Thoracic aorta (tissue), 2 donors: Measurements from ENCODE around the gene HOXB2. TPM values are rescaled to one million over a fixed set of nuclear protein-coding genes. Genes with fewer than 3 reads are reported as not detected.
"Not testable (repeated sequence)": the region's sequence is repeated elsewhere in the genome, so short reads cannot be mapped to it uniquely, and the experiment has no call there.

Experiments used
- ATAC-seq: fragments of 150-250 bp; one replicate; pipeline ENCODE4 v1.8.0; 2017; ENCODE audit warnings: low read depth; ENCODE audit not compliant: insufficient number of reproducible peaks, low FRiP score
- DNase-seq: peaks from one replicate; pipeline ENCODE4 v3.0.0-alpha.2; 2020; ENCODE audit warnings: low spot score
- H3K27ac ChIP-seq, 2 donors: fragments of 200-600 bp; sonication (generic); 1 replicate in 1 of 2; 2 replicates in 1 of 2; pipeline ENCODE4 v1.5.1; 2016; ENCODE audit warnings: mild to moderate bottlenecking in 2 of 2, moderate library complexity in 2 of 2
- H3K27me3 ChIP-seq: fragments of 200-600 bp; sonication (generic); replicated peaks from 2 replicates; pipeline ENCODE4 v1.6.0; 2016; ENCODE audit warnings: mild to moderate bottlenecking; ENCODE audit not compliant: insufficient read depth
- H3K36me3 ChIP-seq: fragments of 200-600 bp; sonication (generic); one replicate; pipeline ENCODE4 v1.5.1; 2016
- H3K4me1 ChIP-seq, 2 donors: fragments of 200-600 bp; sonication (generic); 1 replicate in 1 of 2; 2 replicates in 1 of 2; pipeline versions ENCODE4 v1.5.1 to v1.6.0; 2016; ENCODE audit warnings: low read depth in 2 of 2, mild to moderate bottlenecking in 1 of 2; ENCODE audit not compliant: control insufficient read depth in 1 of 2
- H3K4me3 ChIP-seq: fragments of 200-600 bp; sonication (generic); 2 replicates; pipeline ENCODE4 v1.5.1; 2016; ENCODE audit warnings: mild to moderate bottlenecking
- H3K9me3 ChIP-seq: fragments of 200-600 bp; sonication (generic); 2 replicates; pipeline ENCODE4 v1.5.1; 2016
- total RNA-seq, 2 donors: library from RNA; depleted of rRNA; stranded (reverse); fragments of >200 nt; gene quantifications; one replicate each; pipeline versions ENCODE4 v1.1.0 to v1.2.3, GENCODE V29; 2016
- TF ChIP-seq, protein P1 (sequence below): fragments of 200-600 bp; sonication (generic); IDR thresholded peaks from one replicate; pipeline ENCODE4 v1.5.1; 2019; ENCODE audit warnings: antibody characterized with exemption

HOXB2 gene
- total RNA-seq, 2 donors from 2014 or later: 53.3 to 73.0 TPM

DNA sequence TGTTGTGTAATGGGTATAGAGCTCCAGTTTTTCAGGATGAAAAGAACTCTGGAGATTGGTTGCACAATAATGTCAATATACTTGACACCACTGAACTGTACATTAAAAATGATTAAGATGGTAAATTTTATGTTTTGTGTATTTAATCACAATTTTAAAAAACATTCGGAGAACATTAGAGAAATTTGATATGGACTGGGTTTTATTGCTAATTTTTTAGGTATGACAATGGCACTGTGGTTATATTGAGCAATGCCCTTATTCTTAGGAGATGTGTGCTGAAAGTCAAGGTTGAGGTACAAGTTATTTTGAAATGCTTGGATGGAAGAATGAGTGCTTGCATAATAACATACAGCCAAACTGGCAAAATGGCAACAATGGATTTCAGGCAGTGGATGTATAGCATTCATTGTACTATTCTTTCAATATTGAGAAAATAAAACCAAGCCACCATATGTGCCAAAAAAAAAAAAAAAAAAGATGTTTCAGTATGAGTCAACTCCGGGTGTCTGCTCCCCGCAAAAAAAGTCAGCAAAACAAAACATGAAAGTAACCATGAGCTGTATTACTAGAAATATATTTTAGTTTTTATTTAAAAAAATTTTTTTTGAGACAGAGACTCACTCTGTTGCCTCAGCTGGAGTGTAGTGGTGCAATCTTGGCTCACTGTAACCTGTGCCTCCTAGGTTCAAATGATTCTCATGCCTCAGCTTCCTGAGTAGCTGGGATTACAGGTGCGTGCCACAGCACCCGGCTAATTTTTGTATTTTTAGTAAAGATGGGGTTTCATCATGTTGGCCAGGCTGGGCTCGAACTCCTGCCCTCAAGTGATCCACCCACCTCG, 33.9 kb downstream of the HOXB2 start:
- Histone ChIP-seq H3K27me3 (no peaks in the 10 kb centered on the region), H3K27ac (no peak overlapping the region), H3K4me1 (no peaks in the 10 kb centered on the region), H3K9me3 (no peaks in the 10 kb centered on the region), H3K4me3 (no peak overlapping the region), H3K36me3 (no peaks in the 10 kb centered on the region)
- DNase-seq: no peak
- TF ChIP-seq, protein P1, sequence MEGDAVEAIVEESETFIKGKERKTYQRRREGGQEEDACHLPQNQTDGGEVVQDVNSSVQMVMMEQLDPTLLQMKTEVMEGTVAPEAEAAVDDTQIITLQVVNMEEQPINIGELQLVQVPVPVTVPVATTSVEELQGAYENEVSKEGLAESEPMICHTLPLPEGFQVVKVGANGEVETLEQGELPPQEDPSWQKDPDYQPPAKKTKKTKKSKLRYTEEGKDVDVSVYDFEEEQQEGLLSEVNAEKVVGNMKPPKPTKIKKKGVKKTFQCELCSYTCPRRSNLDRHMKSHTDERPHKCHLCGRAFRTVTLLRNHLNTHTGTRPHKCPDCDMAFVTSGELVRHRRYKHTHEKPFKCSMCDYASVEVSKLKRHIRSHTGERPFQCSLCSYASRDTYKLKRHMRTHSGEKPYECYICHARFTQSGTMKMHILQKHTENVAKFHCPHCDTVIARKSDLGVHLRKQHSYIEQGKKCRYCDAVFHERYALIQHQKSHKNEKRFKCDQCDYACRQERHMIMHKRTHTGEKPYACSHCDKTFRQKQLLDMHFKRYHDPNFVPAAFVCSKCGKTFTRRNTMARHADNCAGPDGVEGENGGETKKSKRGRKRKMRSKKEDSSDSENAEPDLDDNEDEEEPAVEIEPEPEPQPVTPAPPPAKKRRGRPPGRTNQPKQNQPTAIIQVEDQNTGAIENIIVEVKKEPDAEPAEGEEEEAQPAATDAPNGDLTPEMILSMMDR: no peak
- ATAC-seq: no peak

DNA sequence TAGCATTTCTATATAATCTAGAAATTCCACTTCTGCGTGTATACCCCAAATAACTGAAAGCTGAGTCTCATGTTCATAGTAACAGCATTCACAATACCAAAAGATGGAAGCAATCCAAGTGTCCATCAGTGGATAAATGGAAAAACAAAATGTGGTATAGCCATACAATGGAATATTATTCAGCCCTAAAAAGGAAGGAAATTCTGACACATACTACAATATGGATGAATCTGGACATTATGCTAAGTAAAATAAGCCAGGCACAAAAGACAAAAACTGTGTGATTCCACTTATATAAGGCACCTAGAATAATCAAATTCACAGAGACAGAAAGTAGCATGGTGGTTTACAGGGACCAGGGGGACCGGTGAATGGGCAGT, 34.5 kb downstream of the HOXB2 start:
- TF ChIP-seq, protein P1: no peak
- ATAC-seq (no peak), DNase-seq (no peak)
- no peaks in the 10 kb centered on the region for H3K4me1 ChIP-seq
- no peaks in the 10 kb centered on the region for H3K36me3 ChIP-seq
- no peak overlapping the region for H3K4me3 ChIP-seq
- H3K9me3 ChIP-seq: no peaks in the 10 kb centered on the region
- no peak overlapping the region for H3K27ac ChIP-seq
- H3K27me3 ChIP-seq: no peaks in the 10 kb centered on the region

DNA sequence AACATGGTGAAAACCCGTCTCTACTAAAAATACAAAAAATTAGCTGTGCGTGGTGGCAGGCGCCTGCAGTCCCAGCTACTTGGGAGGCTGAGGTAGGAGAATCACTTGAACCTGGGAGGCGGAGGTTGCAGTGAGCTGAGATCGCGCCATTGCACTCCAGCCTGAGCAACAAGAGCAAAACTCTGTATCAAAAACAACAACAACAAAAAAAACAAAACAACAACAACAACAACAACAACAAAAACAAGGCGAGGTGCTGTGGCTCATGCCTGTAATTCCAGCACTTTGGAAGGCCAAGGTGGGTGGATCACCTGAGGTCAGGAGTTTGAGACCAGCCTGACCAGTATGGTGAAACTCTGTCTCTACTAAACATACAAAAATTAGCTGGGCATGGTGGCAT, 35.2 kb downstream of the HOXB2 start:
- DNase-seq, H3K9me3 ChIP-seq, H3K4me1 ChIP-seq, H3K27me3 ChIP-seq, H3K4me3 ChIP-seq, H3K36me3 ChIP-seq, ATAC-seq, H3K27ac ChIP-seq: not testable (repeated sequence)

DNA sequence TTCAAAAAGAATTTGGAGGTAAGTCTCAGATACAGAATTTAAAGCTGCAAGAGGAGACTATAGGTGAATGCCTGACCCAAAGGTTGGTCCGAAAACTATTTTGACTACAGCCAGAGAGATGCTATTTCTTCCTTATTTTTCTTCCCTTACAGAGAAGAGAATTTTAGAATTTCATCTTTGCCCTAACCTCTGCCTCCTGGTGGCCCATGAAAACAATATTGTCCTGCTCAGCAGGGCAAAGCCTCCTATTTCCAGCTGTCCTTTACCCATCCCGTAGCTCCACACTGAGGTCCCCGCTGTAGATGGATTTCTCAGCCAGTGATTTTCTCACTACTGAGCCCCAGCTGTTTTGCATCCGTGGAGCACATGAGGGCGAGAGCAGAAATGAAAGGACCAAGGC, 38.7 kb downstream of the HOXB2 start:
- H3K4me1 ChIP-seq: no peaks in the 10 kb centered on the region
- TF ChIP-seq, protein P1: no peak
- H3K9me3 ChIP-seq: no peaks in the 10 kb centered on the region
- H3K27ac ChIP-seq: no peak overlapping the region
- no peaks in the 10 kb centered on the region for H3K27me3 ChIP-seq
- no peak overlapping the region for H3K4me3 ChIP-seq
- ATAC-seq (no peak), DNase-seq (no peak)
- no peaks in the 10 kb centered on the region for H3K36me3 ChIP-seq

DNA sequence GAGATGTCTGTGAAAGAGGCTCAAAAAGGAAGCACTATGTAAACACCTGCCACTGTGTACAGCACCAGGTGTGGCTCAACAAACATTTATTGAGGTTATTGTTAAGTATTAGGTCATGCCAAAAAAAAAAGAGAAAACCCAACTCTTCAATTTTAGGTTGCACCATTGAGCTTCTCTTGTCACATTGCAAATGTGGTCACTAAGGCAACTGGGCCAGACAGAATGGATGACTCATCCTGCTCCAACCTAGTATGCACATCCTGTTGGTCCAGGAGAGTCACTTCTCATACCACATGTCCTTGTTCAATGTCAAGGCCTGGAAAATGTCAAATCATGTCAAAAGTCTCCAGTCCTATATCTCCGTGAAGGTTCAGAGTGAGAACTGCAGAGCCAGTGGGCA, 39.1 kb downstream of the HOXB2 start:
- H3K36me3 ChIP-seq: no peaks in the 10 kb centered on the region
- ATAC-seq: peak; percentile 73

More for the DNA sequence above, 39.1 kb downstream of the HOXB2 start:
- no peaks in the 10 kb centered on the region for H3K27me3 ChIP-seq
- H3K9me3 ChIP-seq: no peaks in the 10 kb centered on the region
- TF ChIP-seq, protein P1: no peak
- H3K4me1 ChIP-seq: no peaks in the 10 kb centered on the region
- DNase-seq: no peak
- no peak overlapping the region for H3K27ac ChIP-seq
- no peak overlapping the region for H3K4me3 ChIP-seq
